Mammary epithelial cell (primary cell): Measurements from ENCODE around the gene ALDH1L2.

Experiments used
- EZH2 ChIP-seq: IDR thresholded peaks from 2 replicates; pipeline ENCODE4 v1.6.1; 2012; ENCODE audit warnings: low read length, inconsistent platforms, borderline replicate concordance
- TF ChIP-seq, protein P1 (sequence below), 2 donors: IDR thresholded peaks in 1 of 2; conservative IDR thresholded peaks in 1 of 2; 2 replicates each; pipeline ENCODE4 v1.5.1; 2011 to 2012; ENCODE audit warnings: inconsistent platforms in 2 of 2, low read length in 2 of 2, mild to moderate bottlenecking in 2 of 2, control low read depth in 1 of 2, low read depth in 1 of 2; ENCODE audit not compliant: insufficient read depth in 1 of 2; ENCODE audit errors: extremely low read depth in 1 of 2

DNA sequence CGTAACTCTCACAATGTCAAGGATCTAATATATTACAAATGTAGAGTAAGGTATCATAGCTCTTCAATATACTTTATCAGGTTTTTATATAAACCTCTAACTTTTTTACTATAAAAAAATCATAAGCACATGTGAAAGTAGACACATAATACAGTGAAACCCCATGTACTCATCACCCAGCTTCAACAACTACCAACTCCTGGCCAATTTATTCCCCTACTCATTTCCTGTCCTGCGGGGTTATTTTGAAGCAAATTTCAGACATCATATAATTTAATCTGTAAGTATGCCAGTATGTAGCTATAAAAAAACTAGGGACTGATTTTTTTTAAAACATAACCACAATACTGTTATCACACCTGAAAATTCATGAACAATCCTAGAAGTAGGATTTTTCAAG is 50.4 kb downstream of the ALDH1L2 start:
- TF ChIP-seq, protein P1, sequence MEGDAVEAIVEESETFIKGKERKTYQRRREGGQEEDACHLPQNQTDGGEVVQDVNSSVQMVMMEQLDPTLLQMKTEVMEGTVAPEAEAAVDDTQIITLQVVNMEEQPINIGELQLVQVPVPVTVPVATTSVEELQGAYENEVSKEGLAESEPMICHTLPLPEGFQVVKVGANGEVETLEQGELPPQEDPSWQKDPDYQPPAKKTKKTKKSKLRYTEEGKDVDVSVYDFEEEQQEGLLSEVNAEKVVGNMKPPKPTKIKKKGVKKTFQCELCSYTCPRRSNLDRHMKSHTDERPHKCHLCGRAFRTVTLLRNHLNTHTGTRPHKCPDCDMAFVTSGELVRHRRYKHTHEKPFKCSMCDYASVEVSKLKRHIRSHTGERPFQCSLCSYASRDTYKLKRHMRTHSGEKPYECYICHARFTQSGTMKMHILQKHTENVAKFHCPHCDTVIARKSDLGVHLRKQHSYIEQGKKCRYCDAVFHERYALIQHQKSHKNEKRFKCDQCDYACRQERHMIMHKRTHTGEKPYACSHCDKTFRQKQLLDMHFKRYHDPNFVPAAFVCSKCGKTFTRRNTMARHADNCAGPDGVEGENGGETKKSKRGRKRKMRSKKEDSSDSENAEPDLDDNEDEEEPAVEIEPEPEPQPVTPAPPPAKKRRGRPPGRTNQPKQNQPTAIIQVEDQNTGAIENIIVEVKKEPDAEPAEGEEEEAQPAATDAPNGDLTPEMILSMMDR (conservative IDR thresholded peaks at IDR 0.05 in 1 of 2, IDR thresholded peaks at IDR 0.05 in 1 of 2; ENCODE audit: extremely low read depth in 1 of 2, insufficient read depth in 1 of 2, low read depth in 1 of 2, low read length in 2 of 2): no peak
- no peak for TF ChIP-seq EZH2
